ENCODE data around the gene TUBGCP2.
"Not testable (repeated sequence)": the region's sequence is repeated elsewhere in the genome, so short reads cannot be mapped to it uniquely, and the experiment has no call there.

Gene TUBGCP2

DNA sequence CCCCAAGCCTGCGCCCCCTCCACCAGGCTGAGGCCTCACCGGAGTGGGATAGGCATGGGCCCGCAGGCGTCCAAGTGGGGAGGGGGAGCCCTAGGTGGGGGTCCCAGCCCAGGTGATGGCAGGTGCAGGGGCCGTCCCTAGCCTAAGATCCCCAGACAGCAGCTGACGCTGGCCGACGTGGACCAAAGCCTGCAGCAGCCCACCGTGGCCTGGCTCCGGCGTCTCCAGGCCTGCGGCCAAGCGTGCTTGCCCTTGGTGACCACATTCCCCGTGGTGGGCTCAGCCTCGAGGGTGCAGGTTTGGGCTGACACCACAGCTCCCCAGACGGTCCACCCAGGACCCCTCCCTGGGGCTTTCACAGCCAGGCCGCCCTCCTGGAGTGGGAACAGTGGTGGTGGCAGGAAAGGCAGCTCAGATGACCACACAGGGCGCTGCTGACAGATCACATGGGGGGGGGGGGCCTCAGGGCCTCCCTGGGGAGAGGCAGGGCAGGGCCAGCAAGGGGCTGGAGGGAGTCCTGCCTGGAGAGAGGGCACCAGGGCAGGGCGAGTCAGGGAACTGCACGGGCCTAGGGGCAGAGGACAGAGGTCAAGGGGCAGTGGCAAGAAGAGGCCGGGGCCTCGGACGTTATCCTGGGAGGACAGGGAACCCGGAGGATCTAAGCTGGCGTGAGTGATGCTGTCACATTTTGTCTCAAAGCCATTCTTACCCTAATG, 31.2 kb downstream of the TUBGCP2 start:
- DNase-seq = no peak

DNA sequence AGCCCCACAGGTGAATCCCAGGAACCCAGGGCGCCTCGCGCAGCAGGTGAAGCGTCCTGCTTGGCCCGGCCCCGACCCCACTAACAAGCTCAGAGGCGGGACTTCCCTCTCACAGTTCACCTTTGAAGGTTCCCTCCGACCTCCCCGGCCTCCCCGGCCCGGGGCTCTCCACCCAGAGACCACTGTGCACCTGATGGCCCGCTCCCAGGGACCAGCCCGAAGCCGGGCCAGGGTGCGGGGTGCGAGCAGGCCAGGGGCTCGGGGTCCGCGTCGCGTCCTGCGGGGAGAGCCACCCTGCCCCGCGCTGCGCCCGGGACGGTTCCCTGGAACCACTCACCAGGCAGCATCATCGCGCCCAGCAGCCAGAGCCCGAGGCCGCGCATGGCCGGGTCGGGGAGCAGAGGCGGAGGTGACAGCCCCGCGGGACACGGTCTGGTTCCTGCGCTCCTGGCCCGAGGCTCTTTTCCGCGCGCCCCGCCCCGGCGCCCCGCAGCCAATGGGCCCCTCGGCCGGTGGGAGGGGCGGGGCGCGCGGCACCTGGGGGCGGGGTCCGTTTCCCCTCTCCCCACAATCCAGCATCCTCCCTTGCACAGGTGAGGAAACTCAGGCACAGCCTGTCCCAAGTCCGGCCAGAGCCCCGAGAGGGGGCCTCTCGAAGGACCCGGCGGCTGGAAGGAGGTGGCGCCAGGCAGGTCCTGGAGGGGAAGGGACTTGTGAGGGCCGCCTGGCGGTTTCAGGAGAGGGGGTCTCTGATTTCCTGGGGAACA, 32.1 kb downstream of the TUBGCP2 start, which contains the start of gene ADAM8:
Gene ADAM8, minus strand, starts transcription at position 434 of the 767 bp plus-strand sequence. Its CDS starts 51 bp downstream, at position 383.
- no peak for DNase-seq

DNA sequence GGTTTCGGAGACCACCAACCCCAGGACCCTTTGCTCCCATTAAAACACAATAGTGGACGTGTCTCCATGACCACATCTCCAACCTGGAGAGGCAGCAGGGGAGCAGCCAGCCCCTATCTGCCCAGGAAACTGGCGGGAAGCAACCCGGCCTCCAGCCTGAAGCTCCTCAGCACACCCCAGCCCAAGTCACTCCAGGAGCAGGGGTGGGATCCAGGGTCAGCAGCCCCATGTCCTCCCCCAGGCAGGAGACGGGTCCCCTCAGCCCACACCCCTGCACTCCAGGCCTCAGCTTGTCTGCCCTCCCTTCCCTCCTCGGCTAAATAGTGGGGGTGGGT, 32.6 kb downstream of the TUBGCP2 start:
- DNase-seq = no peak

DNA sequence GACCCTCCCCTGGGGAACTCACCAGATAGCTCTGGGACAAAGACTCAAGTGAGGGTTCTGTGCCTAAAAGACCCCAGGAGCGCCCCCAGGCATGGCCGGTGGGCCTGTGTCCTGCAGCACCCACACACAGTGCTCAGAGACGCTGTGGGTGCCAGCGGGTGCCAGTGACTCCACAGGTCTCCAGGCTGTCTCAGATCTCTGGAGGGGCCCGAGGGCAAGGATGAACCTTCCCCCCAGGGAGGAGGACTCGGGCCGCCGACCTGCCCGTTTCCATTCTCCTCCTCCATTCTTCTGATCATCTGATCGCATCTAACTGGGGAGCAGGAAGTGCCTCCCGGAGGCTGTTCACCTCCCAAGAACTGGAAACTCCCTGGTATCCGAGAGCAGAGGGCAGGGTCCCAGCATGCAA, 33.0 kb downstream of the TUBGCP2 start:
- DNase-seq = no peak

DNA sequence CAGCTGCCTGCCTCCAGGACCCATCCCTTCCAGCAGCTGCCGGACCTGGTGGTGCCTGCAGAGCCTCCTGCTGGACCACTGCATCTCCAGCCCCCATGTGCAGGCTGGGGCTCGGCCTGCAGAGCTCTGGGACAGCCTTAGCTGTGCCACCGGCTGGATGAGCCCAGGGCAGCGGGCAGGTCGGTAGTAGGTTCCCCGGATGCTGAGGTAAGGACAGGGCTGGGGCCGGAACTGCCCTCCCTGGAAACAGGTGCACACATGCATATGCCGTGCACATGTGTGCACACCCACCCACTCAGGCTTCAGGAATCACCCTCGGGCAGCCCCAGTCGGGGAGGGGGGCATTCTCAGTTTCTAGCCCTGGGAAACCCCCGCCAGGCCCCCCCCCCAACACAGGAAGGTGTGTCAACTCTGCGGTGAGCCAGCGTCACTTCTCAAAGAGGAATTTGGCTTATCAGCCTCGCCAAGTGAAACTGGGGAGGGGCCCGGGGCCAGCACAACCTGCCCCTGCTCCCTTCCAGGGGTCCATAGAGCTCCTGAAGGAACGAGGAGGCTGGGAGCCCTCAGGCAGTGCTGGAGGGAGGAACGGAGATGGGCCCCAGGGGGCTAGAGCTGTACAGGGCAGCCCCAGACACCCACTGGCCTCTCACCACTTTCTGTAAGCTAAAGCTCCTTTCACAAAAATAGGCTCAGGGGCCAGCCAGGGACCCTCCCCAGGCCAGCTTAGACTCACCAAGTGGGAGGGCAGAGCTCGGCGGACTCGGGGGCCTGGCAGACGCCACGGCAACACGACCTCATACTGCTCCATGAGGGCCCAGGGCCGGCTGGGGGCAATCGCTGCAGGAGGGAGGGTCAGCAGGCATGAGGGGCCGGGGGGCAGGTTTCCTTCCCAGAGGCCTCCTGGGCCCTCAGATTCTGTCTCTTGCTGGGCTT, 33.7 kb downstream of the TUBGCP2 start:
- DNase-seq = no peak

DNA sequence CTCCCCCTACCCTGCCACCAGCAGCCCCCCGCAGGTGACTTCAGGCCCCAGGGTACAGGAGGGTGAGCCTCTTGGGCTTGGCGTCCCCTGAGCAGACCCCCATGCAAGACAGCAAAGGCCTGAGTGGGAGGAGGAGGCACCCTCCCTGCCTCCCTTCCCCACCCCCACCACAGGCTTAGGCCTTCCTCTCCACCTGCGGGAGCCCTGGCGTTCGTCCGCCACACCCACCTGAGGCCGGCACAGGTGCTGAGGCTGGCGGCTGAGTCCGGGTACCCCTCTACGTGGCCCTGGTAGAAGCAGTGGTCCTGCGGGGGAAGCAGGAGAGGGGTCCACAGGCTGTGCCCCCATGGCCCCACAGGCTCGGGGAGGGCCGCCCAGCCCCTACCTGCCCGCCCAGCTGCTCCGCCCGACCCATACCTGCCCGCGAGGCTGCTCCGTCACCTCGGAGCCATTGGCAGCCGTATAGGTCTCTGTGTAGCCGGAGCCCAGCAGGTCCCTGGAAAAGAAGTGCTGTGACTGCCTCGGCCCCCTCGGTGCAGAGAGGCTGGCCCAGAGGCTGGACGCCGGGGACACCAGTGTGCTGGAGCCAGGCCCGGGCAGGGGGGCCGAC, 35.0 kb downstream of the TUBGCP2 start:
- DNase-seq = no peak

DNA sequence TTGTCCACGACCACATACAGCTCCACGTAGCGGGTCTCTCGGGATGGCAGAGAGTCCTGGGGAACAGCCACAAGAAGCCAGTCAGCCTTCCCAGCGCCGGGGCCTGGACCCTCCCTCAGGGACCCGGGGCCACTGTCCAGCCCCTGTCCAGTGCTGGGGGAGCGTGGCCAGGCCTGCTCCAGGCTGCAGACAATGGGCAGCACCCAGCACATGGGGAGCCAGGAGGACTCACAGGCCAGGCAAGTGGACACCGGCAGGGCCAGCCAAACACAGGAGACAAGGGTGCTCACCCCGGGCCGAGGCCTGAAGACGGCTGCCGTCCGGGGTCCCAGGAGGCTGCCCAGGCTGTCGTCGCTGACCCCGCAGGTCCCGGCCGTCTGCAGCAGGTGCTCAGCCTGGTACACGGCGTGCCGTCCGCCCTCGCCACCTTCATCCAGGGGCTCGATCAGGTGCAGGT, 35.7 kb downstream of the TUBGCP2 start:
- DNase-seq = no peak

DNA sequence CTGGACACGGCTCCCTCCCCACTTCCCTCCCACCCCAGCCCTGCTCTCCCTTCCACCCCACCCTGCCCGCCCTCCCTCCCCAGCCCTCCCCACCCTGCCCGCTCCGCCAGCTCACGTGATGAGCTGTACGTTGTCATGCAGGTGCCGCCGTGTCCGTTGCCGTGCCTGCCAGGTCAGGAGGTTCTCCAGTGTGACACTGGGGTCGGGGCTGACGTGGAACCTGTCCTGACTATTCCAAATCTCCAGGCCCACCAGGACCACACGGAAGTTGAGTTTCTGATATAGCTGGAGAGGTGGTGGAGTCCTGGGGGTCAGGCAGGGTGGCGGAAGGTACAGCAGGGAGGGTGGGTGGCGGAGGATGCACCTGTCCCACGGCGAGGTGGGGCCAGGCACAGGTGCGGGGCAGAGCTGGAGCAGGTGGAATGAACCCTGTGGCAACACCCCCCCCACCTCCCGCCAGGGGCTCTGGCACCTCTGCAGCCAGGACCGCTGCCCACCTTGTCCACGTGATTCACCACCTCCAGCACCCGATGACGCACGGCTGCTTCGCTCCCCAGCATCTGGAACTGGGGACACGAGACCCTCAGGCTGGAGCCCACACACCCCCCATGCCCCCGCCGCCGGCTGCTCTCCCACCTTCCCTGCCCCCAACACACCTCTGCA, 36.2 kb downstream of the TUBGCP2 start:
- no peak for DNase-seq

DNA sequence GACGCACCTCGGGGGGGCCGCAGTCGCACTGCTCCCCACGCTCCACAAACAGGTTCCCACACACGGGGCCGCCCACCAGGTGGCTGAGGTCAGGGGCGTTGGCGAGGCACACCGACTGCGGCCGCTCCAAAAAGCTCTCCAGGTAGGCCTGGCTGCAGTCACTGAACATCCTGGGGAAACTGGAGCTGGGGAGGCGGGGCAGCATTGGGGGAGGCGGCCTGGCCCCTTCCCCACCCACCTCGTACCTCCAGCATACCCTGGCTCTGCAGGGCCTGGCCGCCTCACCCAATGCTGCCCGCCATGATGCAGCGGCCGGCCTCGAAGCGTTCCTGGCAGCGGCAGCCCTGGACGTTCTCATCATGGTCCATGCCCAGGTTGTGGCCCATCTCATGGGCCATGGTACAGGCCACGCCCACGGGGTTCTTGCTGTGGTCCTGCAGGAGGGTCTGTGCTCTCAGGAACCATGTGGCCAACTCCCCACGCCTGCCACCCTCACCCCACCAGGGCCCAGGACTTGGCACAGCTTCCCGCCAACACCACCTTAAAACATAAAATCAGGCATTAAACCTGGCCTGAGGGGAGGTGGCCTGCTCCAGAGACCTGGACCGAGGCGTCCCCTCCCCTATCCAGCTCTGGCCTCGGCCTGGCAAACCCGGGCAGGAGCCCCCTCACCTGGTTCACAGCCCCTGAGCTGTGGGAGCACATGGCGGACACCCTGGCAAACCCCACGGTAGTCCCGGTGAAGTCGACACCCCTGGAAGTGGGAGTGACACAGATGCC, 37.0 kb downstream of the TUBGCP2 start:
- no peak for DNase-seq

DNA sequence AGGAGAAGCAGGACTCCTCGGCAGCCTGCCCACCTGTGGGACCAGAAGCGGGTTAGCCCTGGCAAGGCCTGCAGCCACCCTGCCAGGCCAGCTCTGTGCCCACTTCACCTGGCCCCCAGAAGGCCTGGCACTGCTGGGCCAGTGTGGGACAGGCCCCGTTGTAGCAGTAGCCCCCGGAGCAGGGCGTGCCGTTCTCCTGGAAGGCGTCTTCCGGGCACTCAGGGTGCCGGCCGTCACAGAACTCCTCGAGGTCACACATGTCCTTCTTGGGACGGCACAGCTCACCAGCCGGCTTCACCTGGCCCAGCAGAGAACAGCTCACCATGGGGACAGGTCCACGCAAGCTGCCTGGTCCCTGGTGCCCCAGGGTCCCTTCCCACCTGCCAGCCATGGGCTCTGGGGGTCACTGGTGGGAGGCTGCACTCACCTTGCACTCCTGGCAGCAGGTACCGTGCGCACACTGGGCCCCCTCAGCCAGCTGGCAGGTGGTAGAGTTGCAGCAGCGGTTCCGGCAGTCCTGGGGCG, 37.8 kb downstream of the TUBGCP2 start:
- DNase-seq = no peak

DNA sequence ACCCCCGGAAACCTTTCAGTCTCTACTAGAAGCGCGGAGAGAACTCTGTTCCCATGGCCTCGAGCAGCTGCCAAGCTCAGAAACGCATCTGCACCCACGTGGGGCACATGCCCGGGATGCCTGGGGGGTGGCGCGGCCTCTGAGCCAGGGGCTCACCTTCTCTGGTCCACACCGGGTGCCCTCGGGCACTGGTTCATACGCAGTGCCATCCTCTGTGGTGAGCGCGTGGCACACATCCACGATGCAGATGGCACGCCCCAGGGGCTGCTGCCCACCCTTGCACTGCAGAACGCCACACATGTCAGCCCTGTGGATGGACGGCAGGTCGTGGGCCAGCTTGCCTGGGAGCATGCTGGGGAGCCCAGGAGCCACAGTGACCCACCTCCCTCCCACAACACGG, 38.5 kb downstream of the TUBGCP2 start:
- no peak for DNase-seq

DNA sequence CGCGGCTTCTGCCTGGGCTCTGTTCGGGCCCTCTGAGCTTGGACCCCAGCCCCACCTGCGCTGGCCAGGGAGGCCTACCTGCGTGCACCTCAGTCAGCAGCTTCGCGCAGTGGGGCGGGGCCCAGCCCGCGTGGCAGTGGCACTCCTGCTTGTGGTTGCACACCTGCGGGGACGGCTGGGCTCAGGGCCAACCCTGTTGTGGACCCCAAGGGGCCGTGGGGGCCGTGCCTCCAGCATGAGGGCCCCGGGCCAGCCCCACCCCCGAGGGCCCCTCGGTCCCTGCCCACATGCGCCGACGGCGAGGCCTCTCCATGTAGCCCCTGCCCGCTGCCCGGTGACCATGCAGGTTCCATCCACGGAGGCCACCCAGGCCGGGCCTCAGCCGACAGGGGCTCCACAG, 39.3 kb downstream of the TUBGCP2 start:
- DNase-seq = no peak

DNA sequence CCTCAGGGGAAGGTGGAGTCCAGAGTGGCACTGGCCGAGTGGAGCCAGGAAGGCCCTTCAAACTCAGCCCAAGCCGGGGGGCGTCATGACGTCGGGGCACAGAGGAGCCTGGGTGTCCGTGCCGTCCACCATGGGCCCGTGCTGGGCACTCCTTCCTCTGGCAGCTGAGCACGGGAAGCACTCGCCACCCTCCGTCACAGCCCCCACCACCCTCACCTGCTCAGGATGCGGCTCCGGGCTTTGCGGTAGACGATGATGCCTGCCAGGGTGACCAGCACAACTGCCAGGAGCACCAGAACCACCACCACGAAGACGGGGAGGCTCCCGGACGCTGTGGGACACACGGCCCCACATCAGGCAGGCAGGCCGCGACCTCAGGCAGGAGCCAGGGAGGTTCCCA, 40.1 kb downstream of the TUBGCP2 start:
- DNase-seq = no peak

DNA sequence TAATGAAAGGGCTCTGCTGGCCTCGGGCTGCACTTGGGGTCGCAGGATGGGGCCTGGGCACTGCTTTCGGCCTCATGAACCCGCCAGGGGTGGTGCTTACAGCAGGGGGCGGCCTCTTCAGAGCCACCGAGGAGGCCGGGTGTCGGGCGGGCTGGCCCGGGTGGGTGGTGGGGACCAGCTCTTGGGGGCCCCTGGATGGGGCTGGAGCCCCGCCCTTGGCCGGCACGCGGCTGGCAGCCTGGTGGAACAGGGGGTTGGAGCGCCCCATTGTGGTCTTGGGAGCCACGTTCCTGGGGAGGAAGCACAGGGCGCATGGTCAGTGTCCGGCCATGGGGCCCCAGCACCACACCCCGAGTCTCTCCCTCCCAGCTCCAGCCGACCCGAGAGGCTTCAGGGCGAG, 40.8 kb downstream of the TUBGCP2 start:
- DNase-seq = no peak

DNA sequence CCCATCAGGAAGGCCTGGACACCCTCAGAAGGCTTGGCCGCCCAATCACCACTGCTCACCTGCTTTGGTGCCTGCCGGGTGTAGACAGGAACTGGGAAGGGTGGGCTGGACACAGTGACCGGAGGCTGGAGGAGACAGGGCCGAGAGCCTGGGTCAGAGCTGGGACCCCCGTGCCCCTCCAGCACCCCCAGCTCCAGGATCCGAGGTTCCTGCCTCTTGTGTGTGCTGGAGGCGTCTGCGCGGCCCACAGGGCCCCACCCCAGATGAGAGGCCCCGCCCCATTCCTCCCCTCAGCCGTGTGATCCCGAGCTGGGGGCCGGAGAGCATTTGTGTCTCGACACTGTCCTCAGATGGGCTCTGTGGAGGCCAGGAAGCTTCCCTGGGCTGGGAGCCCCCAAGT, 41.4 kb downstream of the TUBGCP2 start:
- DNase-seq = no peak

DNA sequence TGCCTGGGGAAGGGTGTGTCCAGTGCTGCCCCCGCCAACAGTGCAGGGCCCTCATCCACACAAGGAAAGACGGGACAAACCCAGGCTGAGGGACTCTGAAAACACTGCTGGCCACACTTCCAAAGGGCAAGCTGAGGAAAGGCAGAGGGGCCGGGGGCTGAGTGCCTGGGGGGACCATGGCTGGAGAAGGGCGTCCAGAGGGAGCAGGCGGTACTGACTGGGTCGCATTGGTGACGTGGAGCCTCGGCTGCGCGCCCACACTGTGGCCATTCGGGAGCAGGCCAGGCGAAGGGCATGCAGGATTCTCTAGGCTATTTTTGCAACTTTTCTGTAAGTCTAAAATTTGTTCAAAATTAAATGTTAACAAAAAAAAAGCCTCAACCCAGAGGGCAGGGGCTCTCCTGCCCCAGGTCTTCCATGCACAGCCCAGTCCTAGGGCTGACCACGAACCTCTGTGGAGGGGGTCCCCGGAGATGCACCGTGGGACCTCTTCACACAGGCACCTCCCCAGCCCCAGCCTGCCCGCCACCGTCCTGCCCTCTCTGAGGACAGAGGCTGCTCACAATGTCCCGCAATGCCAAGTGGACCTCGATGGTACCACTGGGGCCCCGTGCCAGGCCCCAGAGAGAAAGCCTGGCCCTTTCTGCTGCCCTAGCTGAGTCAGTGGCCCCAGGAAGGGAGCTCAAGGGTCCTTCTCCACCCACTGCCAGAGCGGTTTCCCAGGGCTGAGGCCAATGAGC, 42.4 kb downstream of the TUBGCP2 start:
- no peak for DNase-seq

DNA sequence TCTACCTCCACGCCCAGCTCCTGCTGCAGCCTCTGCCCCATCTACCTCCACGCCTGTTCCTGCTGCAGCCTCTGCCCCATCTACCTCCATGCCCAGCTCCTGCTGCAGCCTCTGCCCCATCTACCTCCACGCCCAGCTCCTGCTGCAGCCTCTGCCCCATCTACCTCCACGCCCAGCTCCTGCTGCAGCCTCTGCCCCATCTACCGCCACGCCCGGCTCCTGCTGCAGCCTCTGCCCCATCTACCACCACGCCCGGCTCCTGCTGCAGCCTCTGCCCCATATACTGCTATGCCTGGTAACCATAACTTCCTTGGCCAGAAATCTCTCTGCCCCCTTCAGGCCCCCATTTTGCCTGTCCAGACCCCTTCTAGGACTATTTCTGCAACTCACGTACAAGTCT, 43.6 kb downstream of the TUBGCP2 start:
- not testable (repeated sequence) for DNase-seq

DNA sequence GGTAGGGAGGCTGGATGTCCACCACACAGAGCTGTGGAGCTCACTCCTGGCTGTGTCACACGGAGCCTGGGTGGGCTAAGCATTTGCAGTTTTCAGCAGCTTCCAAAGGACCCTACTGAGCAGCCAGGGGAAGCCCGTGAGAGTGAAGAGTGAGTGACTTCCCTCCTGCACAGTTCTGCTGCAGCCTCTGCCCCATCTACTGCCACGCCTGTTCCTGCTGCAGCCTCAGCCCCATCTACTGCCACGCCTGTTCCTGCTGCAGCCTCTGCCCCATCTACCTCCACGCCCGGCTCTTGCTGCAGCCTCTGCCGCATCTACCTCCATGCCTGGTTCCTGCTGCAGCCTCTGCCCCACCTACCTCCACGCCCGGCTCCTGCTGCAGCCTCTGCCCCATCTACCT, 44.2 kb downstream of the TUBGCP2 start:
- DNase-seq = no peak

DNA sequence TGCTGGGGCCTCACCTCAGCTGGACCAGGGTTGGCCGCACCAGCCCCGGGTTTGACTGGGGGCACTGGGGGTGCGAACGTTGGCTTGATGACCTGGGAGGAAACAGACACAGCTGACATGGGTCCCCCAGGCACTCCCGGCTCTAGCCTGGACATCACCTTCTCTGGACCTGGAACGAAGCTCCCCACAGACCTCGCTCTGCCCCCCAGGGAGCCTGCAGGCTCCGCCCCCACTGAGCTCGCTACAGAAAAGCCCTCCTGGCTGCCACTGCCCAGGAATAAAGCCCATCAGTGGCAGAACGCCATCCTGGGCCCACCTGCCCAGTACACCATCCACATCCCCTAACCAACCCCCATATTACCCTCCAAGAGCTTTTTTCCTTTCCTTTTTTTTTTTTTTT, 45.0 kb downstream of the TUBGCP2 start:
- DNase-seq = no peak

DNA sequence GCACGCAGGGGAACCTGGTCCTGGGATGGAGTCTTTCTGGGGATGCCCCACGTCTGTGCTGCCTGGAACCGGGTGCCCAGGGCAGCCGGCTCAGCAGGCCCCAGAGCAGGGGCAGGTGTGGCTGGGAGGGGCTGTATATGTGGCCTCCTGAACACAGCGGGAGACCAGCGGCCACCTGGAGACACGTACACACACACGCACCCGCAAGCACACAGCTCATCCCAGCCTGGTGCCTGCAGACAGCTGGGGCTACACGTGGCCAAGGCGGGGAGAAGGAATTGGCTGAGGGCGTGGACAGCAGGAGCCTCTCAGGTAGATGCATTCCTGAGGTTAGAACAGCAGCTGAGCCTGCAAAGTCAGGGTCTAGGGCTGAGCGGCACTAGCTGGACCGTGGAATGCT, 46.0 kb downstream of the TUBGCP2 start:
- no peak for DNase-seq
